Activated effector memory CD4-positive, alpha-beta T cell treated with Interleukin-2 at 50 U/mL for 16 hours (primary cell): ENCODE results near the gene PPP1R12B.
"Not testable (repeated sequence)": the region's sequence is repeated elsewhere in the genome, so short reads cannot be mapped to it uniquely, and the experiment has no call there.

Experiments
- DNase-seq: peaks from one replicate; pipeline ENCODE4 v3.0.0-alpha.2; 2020

Gene PPP1R12B

DNA sequence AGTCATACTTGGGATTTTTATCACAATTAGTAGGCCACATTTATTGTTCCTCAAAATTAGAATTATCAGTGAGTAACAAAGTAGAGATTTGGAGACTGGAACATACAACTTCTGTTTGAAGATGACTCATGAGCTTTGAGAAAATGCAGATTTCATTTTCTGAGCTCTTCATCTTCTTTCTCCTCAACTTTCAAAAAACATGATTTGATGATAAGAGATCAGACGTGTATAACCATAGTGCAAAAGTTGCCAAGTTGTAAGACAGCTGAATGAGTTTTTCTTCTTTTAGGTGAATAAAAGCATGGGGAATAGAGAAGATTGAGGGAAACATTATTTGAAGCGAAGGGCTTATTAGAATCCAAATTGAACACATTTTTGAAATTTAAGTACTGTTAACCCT is 58.4 kb downstream of the PPP1R12B start:
- DNase-seq = not testable (repeated sequence)

DNA sequence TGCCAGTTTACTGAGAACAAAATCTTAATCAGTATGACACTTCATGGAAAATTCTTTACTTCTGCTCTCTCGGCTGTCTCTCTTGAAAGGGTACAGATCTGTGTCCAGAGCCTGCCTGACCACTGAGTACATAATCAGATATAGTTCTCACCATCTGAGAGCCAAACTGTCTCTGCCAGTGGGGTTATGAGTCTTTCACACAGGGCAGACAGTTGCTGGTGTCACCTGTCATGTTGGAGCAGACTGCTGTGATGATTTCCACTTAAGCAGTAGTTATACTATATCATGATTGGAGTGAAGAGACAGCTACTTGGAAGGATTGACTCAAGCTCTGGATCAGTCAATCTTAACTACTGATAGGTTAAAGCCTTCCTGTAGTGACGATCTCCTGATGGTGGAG is 58.9 kb downstream of the PPP1R12B start:
- not testable (repeated sequence) for DNase-seq

DNA sequence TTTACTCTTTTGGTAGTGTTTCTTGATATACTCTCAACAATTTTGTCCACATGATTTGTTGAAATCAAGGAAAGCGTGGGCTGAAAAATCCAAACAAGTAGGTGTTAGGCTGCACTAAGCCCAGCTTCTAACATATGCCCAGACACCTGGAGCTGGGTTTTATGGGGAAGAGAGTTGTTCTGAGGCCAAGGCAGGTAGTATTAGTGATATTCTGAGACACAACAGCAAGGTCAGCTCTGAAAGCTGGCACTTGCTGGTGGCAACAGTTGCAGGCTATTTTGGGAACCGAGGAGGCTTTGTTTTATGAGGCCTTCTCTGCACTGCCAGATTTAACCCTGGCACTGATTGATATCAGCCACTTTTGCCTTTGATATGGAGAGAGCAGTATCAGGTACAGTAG is 61.8 kb downstream of the PPP1R12B start:
- DNase-seq = not testable (repeated sequence)

DNA sequence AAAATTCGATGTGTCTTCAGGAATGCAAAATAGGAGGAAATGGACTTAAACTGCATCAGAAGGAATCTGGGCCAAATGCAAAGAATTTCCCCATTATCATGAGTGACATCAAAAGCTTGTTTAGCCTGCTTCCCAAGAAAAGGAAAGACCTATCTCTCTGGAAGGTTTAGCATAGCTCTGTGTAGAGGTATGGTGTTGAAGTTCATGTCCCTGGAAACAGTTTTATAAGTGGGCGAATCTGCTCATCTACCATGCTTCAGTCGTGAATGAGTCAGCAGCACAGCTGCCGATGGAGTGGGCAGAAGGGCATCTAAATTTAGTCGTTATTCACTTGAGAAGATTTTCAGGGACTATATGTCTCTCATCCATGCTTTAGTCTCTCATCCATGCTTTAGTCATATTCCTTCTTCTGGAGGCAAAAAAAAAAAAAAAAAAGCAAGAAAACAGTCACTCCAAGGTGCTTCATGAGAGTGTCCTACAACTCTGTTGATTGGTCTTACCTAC is 62.4 kb downstream of the PPP1R12B start:
- DNase-seq = not testable (repeated sequence)

DNA sequence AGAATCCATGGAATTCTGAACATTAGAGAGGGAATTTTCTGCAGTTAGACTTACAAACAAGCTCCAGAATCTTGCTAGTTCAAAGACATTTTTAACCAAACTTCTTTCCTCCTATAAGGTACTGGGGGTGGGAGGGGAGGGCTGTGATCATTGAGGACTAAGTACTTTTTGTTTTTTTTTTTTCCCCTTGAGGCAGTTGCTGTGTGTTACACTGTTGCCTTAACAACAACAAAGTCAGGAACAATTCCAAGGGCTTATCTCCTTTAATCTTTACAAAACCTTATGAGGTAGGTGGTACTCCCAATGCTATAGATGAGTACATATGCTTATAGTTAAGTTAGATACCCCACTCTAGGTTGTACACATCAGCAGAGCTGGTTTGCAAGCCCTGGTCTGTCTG is 62.9 kb downstream of the PPP1R12B start:
- no peak for DNase-seq

DNA sequence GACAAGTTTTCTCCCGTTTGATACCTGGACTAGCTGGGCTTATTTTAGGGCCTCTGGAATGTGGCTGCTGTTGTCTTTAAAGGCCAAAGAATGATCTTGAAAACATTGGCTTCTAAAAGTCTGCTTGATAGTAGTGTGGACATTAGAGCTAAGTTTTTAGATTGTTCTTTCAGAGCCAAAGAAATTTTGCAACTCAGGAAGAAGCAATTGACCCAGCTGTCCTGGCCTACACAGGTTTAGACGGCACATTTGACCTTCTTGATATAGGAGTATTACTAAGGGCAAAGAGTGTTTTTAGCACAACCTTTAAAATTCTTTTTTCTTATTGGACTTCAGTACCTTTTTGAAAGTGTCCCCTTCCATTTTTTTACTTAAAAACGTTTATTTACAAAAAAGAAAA is 63.9 kb downstream of the PPP1R12B start:
- not testable (repeated sequence) for DNase-seq

DNA sequence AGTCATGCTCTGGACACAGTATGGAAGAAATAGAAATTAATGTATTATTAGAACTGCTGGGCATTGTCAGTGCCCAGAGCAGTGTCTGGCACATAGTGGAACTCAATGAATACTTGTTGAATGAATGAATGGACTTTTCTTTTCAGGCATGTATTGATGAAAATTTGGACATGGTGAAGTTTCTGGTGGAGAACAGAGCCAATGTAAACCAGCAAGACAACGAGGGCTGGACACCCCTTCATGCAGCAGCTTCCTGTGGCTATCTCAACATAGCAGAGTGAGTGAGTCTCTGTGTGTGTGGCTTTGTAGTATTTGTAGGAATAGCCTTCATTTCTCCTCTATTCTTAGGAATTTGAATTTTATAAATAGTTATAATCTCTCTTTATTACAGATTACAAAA is 68.1 kb downstream of the PPP1R12B start:
- no peak for DNase-seq

DNA sequence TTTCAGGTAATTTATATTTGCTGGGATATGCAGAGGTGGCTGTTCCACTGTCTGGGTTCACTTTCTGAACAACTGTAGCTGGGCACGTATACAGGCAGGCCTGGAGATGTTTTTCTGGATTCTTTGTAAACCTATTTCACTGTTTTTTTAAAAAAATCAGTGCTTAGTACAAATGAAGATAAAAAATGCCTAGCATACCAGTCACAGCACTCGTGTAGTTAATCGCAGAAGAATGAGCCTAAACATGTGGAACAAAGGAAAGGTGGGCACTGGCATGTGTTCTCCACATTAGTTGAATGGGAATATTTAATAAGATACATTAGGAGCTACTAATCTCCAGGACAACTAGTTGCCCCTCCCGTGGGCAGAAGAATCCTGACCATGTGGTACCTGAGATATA is 68.6 kb downstream of the PPP1R12B start:
- not testable (repeated sequence) for DNase-seq

DNA sequence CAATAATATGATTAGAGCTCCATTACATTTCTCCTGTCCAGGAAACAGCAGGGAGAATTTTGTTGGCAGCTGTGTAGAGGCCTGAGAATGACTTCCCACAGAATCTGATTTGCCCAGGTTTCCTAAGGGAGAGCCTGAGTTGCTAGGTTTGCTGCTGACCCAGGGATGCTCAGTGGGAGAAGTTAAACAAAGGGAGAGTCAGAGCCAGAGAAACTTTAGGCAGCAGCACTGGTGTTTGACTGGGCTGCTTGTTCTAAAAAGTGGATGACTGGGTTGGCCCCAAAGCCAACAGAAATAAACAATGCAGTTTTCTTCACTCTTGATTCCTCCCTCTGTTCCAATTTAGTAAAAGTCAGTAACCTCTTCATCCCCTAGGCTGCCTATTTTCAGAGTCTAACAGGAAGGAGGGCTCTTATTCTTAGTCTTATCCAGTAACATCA is 69.3 kb downstream of the PPP1R12B start:
- not testable (repeated sequence) for DNase-seq

DNA sequence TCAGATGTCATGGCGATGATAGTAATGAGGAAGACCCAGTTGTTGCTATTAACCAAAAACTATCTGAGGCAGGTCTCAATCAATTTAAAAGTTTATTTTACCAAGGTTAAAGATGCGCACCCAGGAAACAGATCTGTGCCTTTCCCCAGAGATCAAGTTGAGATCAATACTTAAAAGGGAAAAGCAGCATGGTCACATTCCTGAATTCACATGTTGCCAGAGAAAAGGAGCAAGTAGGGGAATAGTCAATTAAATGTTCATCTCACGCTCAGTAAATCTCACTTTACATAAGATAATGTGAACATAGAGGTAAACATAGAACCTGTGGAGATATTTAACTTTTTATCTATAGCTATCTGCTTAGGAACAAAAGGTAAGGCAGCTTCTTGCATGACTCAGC is 71.2 kb downstream of the PPP1R12B start:
- not testable (repeated sequence) for DNase-seq

DNA sequence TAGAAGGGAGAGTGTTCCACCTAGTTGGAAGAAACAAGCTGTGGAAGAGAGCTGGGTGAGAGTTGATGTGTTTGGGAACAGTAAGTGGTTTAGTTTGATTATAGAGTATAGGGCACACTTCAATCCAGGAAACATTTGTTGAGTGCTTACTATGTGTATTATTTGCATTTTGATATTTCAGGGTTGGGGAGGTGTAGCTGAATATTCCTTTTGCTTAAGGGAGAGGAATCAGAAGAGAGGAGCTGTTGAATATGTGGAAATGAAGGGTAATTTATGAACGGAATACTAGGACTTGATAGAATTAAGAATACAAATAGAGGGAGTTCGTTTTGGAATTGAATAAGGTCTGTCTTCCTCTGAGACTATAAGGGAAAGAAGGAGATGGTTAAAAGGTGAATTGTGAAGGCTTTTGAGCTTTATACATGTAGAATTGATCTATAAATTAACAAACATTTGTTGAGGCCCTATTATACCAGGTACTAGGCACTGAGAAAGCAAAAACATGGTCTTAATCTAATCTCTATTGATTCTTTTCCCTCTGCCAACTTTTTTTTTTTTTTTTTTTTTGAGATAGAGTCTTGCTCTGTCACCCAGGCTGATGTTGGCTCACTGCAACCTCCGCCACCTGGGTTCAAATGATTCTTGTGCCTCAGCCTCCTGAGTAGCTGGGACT is 72.1 kb downstream of the PPP1R12B start:
- not testable (repeated sequence) for DNase-seq

DNA sequence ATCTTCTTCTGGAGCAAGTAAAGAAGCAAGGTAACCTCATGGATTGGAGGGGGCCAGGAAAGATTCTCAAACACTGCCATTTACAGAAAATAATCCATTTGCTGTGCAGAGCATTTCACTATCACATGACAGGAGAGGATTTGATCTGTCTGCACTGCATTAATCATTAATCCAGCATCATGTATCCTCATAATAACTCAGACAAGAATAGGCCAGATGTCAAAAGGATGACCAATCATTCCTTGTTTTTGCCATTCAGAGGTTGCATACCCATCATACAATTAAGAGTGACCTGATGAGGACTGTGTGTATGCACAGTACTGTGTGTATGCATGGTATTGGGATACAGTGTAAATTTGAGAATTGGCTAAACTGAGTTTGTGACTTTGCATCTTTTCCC is 74.2 kb downstream of the PPP1R12B start:
- not testable (repeated sequence) for DNase-seq

DNA sequence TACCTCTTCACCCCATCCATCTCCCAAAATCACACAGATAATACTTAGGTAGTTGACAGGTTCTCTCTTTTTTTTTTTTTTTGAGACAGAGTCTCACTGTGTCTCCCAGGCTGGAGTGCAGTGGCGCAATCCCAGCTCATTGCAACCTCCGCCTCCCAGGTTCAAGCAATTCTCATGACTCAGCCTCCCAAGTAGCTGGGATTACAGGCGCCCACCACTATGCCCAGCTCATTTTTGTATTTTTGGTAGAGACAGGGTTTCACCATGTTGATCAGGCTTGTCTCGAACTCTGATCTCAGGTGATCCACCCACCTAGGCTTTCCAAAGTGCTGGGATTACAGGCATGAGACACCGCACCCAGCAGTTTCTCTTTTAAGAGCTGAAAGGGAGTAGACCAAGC is 75.8 kb downstream of the PPP1R12B start:
- not testable (repeated sequence) for DNase-seq

DNA sequence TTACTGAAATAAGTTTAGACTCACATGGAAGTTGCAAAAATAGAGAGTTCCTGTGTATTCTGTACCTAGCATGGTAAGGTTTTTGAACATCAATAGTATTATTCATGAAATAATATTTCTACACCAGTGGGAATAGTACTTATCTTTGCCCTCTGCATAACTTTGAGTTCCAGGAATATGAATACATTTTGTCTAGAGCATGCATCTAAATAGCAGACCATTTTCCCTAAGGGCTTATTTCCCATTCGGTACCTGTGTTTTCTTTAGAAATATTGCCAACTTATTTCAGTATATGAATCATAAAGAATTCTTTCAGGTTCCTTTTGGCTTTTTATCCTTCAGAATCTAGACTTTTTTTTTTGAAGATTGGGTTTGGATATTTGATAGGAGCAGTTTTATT is 81.6 kb downstream of the PPP1R12B start:
- DNase-seq = not testable (repeated sequence)

DNA sequence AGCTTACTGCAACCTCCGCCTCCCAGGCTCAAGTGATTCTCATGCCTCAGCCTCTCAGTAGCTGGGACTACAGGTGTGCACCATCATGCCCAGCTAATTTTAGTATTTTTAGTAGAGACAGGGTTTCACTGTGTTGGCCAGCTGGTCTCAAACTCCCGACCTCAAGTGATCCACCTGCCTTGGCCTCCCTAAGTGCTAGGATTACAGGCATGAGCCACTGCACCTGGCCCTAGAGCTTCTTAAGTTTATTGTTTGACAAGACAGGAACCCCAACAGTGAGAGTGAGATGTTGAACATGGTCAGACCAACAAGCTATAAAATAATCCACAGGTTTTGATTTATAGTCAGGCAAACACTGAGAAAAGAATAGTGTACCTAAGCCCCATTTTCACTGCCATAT is 83.8 kb downstream of the PPP1R12B start:
- DNase-seq = not testable (repeated sequence)

DNA sequence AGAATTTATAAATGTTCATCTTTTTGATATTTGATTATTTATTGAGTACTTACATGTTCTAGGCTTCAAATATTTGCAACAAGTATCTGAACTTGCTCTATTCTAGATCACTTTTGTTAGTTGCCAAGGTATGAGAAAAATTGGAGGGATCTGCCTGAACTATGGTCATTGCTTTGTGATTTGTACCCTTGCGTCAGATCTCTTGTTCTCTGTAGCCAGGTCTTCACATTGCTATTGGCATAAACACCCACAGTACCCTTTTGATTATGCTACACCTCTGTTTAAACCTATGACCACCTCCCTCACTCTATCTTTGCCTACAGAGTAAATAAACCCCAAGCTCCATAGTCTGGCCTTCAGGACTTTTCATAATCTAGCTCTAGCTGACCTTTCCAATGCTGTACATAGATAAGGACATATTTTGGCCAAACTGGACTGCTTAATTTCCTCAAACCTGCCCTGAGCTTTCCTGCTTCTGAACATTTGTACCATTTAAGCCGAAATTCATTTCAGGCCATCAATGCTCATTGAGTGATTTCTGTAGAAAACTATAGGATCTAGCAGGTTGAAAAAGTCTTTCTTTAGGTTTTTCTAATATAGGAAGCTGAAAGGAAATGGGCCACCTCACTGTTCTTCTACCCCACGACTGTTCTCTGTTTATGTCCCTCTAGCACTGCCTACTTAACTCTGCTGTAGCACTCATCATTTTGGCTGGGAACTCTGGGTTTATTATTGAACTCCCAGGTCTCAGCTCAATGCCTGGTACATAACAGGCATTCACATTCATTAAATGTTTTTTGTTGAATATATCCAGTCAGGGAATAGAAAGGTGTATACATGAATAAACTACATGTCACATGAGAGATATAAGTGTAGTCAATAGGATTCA is 84.9 kb downstream of the PPP1R12B start:
- no peak for DNase-seq

DNA sequence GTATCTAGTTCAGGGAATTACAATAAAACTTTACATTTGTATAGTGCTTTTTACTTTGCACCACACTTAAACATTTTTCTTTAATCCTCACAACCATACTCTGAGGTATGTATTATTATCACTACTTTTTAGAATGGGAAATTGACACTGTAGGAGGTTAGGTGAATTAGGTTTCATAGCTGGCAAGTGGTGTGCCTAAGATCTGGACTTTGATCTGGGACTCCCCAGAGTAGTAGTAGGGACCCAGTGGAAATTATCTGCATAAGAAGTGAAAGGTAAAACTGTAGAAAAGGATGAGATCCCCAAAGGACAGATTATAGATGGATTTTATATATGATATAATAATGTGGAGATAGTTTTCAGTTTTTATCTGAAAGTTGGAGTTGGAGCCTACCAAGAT is 85.6 kb downstream of the PPP1R12B start:
- no peak for DNase-seq

DNA sequence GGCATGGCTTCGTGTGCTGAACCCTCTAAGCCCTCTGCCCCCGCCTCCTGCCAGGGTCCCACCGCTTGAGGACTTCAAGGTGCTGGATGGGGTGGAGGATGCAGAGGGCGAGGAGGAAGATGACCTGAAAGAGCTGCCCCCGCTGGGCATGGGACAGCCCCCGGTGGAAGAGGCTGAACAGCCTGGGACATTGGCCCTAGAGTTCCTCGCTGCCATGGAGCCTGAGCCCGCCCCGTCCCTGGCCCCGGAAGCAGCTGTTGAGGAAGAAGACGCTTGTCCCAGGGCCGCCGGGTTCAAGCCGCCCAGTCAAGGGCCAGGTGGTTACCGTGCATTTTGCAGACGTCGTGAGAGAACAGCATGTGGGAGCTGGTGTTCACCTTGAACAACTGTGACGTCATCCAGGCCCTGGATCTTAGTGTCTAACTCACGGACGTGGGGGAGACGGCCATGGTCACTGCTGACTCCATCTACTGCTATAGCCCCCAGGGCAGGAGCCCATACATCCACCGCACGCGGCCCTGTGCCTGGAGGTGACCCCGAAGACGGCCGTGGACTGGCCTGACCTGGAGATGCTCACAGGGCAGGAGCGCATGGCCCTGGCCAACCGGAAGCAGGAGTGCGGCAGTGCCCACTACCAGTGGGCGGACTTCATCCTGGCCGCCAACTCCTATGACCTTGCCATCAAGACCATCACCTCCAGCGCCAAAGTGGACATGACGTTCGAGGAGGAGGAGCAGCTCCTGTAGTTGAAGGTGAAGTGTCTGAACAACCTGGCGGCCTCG is 90.1 kb downstream of the PPP1R12B start:
- DNase-seq = no peak

DNA sequence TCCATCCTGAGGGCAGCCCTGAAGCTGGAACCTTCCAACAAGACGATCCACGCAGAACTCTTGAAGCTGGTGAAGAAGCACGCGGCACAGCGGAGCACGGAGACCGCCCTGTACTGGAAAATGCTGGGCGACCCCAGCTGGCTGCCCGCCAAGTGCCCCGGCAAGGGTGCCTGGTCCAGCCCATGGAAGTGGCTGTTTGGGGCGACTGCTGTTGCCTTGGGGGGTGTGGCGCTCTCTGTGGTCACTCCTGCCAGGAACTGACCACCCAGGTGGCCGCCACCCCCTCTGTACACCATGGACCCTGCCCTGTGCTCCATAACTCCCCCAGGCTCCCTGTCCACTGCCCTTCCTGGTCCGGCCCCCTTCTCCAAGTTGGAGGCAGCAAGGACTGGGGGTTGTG is 90.8 kb downstream of the PPP1R12B start:
- no peak for DNase-seq

DNA sequence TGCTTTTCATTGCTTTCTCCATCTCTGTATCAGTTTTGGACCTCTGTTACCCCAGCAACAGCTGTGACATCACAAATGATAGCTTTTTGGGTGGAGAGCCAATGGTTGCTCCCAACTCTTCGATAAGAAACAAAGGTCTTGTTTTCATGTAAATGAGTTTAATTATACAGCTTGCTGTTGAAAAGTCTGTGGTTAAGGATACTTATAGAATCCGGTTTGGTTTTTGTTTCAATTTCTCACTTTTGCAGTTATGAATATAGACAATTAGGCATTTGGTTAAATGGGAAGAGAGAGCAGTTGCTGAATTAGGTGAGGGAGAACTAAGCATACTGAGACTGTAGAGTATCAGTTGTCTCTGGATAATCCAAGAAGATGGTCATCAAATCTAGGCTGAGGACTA is 99.6 kb downstream of the PPP1R12B start:
- not testable (repeated sequence) for DNase-seq

DNA sequence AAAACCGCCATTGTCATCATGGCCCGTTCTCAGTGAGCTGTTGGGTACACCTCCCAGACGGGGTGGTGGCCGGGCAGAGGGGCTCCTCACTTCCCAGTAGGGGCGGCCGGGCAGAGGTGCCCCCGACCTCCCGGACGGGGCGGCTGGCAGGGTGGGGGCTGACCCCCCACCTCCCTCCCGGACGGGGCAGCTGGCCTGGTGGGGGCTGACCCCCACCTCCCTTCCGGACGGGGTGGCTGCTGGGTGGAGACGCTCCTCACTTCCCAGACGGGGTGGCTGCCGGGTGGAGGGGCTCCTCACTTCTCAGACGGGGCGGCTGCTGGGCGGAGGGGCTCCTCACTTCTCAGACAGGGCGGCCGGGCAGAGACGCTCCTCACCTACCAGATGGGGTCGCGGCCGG is 103.1 kb downstream of the PPP1R12B start:
- not testable (repeated sequence) for DNase-seq

DNA sequence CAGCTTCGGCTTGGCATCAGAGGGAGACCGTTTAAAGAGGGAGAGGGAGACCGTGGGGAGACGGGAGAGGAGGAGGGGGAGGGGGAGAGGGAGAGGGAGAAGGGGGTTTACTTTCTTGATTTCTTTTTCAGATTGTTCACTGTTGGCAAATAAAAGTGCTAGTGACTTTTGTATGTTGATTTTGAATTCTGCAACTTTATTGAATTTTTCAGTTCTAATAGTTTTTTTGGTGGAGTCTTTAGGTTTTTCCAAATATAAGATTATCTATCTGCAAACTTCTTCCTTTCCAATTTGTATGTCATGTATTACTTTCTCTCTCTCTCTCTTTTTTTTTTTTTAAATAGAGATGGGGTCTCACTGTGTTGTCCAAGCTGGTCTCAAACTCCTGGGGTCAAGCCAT is 104.0 kb downstream of the PPP1R12B start:
- no peak for DNase-seq
